Coronary artery (tissue), 2 donors: ENCODE data around the gene MGAT4C.
"Not testable (repeated sequence)": the region's sequence is repeated elsewhere in the genome, so short reads cannot be mapped to it uniquely, and the experiment has no call there.

Experiments used
- DNase-seq: peaks from one replicate; pipeline ENCODE4 v3.0.0-alpha.2; 2017; ENCODE audit warnings: low spot score
- H3K27ac ChIP-seq, 2 donors: fragments of 200-600 bp; sonication (generic); one replicate each; pipeline ENCODE4 v1.5.1; 2016 to 2019
- H3K4me3 ChIP-seq: fragments of 200-600 bp; sonication (generic); 2 replicates; pipeline ENCODE4 v1.5.1; 2016; ENCODE audit warnings: mild to moderate bottlenecking, moderate library complexity
- TF ChIP-seq, protein P1 (sequence below): fragments of 200-600 bp; sonication (generic); IDR thresholded peaks from one replicate; pipeline ENCODE4 v1.5.1; 2019; ENCODE audit warnings: antibody characterized with exemption

MGAT4C gene

DNA sequence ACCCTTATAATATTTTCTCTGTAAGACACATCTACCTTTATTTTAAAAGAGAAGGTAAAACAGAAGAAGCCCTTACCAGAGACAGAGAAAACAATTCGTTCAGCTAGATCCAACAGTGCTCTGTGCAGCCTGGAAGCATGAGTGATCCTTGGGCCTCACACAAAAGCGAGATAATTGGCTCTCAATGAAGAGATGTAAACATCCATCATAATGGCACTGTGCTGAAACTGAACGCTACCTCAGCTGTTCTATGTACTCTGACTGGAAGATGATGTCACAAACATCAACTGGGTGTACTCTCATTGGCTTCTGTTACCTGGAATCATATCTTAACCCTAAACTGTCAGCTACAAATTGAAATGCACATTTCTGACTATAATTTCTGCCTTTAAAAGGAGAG, at the start of gene MGAT4C:
TSS of gene MGAT4C (minus strand) at position 229 of the 400 bp plus-strand sequence.
- TF ChIP-seq, protein P1, sequence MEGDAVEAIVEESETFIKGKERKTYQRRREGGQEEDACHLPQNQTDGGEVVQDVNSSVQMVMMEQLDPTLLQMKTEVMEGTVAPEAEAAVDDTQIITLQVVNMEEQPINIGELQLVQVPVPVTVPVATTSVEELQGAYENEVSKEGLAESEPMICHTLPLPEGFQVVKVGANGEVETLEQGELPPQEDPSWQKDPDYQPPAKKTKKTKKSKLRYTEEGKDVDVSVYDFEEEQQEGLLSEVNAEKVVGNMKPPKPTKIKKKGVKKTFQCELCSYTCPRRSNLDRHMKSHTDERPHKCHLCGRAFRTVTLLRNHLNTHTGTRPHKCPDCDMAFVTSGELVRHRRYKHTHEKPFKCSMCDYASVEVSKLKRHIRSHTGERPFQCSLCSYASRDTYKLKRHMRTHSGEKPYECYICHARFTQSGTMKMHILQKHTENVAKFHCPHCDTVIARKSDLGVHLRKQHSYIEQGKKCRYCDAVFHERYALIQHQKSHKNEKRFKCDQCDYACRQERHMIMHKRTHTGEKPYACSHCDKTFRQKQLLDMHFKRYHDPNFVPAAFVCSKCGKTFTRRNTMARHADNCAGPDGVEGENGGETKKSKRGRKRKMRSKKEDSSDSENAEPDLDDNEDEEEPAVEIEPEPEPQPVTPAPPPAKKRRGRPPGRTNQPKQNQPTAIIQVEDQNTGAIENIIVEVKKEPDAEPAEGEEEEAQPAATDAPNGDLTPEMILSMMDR = no peak
- DNase-seq = no peak
- H3K27ac ChIP-seq = no peak within 1 kb of the TSS
- H3K4me3 ChIP-seq = peak within 1 kb of the TSS; percentile 15

DNA sequence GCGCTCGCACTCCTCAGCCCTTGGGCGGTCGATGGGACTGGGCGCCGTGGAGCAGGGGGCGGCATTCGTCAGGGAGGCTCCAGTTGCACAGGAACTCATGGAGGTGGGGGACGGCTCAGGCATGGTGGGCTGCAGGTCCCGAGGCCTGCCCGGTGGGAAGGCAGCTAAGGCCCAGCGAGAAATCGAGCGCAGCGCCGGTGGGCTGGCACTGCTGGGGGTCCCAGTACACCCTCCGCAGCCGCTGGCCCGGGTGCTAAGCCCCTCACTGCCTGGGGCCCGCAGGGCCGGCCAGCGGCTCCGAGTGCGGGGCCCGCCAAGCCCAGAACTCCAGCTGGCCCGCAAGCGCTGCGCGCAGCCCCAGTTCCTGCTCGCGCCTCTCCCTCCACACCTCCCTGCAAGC, 40.2 kb upstream of the MGAT4C start:
- not testable (repeated sequence) for DNase-seq, H3K4me3 ChIP-seq, H3K27ac ChIP-seq

DNA sequence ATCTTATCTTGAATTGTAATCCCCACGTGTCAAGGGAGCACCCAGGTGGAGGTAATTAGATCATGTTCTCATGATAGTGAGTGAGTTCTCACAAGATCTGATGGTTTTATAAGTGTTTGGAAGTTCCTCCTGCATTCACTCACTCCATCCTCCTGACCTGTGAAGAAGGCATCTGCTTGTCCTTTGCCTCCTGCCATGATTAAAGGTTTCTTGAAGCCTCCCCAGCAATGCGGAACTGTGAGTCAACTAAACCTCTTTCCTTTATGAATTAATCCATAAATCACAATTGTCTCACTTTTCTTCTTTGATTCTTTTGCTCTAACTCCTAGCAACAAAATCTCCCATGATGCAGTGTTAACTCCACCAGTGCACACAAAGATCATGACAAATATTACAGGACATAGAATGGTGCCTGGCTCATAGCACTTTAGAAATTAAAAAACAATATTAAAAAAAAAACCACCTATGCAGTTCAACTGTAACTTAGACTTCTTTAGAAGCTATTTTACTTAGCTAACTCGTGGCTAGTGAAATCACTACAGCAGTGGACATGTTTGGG, 37.6 kb upstream of the MGAT4C start:
- no peak for DNase-seq
- TF ChIP-seq, protein P1 = no peak
- no peak overlapping the region for H3K4me3 ChIP-seq
- H3K27ac ChIP-seq = no peak overlapping the region

DNA sequence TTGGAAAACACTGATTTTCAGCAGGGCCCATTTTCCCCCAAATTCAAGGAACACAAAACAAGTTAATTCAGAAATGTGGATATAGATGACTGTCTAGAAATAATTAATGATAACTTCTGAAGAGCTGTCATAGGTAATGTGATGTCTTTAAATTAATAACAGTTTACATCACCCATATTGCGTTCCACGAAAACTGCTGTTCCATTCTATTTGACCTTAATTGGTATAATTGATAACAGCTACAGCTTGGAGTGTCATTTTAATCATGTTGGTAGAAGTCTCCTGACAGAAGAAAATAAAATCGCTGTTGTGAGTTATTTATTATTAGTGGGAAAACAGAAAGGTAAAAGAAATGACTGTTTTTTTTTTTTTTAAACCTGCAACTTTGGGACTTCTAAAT, 36.3 kb upstream of the MGAT4C start:
- no peak overlapping the region for H3K27ac ChIP-seq
- TF ChIP-seq, protein P1 = no peak
- DNase-seq = no peak
- H3K4me3 ChIP-seq = no peak overlapping the region

DNA sequence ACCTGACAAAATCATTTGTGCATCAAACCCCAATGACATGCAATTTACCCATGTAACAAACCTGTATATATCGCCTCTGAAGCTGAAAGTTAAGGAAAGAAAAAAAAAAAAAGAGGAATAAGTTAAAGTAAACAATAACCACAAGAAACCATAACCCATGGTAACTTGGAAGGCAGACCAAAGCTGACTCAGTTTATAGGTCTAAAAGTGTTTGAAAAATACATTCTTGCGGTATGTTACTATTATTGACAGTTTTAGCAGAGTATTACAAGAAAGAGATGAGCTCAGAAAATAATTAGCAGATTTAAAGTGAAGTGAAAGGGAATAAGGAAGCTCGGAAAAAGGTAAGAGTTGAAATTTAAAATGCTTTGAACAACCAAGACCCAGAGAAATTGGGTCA, 34.4 kb upstream of the MGAT4C start:
- DNase-seq = no peak
- Histone ChIP-seq H3K27ac (no peak overlapping the region), H3K4me3 (no peak overlapping the region)
- TF ChIP-seq, protein P1 = no peak

DNA sequence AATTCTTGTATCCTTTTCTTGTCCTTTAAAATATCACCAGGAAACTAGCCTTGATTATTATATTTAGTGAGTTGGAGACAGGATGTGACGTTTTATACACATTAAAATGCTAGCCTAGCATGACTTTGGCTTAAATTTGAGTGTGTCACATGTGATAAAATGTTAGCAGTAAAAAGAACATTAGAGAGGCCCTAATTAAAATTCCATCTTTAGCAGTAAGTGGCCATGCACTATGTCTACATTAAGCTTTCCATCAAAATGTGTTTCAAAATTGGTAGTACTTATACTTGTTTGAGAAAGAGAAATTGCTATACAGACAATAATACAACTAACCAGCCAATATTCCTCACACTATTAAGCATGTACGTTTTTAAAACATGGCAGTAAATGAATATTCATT, 29.9 kb upstream of the MGAT4C start:
- Histone ChIP-seq H3K27ac (no peak overlapping the region), H3K4me3 (no peak overlapping the region)
- no peak for DNase-seq
- TF ChIP-seq, protein P1 = no peak

DNA sequence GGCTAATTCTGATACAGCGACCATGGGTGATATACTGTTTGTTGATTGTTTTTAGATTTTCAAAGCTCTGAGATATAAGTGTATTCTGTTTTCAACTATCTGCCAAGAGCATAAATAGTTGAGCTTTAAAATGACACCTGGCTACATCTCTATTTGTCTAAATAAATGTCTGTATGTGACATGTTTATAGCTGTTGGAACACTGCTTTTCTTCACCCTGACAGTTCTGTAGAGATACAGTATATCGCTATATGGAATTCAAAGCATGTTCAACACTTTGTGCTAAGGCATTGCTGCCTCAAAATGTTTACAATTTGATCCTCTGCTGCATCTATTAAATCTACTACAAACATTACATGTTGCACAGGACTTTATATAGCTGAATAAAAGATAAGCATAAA, 27.4 kb upstream of the MGAT4C start:
- Histone ChIP-seq H3K4me3 (no peak overlapping the region), H3K27ac (no peak overlapping the region)
- TF ChIP-seq, protein P1 = no peak
- DNase-seq = no peak

DNA sequence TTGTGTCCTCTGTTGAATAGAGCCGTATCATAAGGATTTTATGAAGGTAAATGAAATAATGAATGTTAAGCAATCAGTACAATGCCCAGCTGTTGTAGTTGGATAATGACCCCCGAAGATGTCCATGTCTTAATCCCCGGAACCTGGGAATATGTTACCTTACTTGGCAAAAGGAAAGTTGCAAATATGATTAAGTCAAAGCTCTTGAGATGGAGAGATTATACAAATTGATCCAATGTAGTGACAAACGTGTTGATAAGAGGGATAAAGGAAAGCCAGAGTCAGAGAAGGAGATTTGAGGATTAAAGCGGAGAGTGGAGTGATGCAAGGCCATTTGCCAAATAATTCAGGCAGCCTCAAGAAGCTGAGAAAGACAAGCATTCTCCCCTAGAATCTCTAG, 19.2 kb upstream of the MGAT4C start:
- no peak for DNase-seq
- TF ChIP-seq, protein P1 = no peak
- Histone ChIP-seq H3K4me3 (no peak overlapping the region), H3K27ac (no peak overlapping the region)
